Activated T-cell treated with anti-CD3 and anti-CD28 coated beads, Interleukin-2, amount 50 U/mL, for 1 hour (primary cell): ENCODE measurements around the gene SPINK13.
"Not testable (repeated sequence)": the region's sequence is repeated elsewhere in the genome, so short reads cannot be mapped to it uniquely, and the experiment has no call there.

ENCODE experiments used
- DNase-seq: peaks from one replicate; pipeline ENCODE4 v3.0.0-alpha.2; 2020

The SPINK13 gene, protein sequence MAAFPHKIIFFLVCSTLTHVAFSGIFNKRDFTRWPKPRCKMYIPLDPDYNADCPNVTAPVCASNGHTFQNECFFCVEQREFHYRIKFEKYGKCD

DNA sequence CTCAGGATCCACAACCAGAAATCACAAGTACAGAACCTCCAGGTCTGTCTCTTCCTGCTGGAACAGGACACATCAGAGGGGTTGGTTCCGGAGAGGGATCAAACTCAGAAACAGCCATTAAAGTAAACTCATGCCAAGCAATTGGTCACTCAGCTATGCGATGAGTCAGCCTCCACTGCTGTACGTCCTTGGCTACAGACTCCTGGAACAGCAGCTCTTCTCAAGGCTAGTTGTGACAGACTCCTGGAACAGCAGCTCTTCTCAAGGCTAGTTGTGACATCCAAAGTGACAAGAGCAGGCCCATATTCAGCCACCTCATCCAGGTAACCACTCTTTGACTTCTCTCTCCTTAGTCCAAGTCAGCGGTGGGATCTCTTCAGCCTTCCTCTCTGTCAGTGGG is at the start of gene SPINK13:
Gene SPINK13, plus strand, starts transcription at position 229 of the 400 bp plus-strand sequence. CDS start 1,279 bp downstream, outside the sequence.
- DNase-seq: no peak

DNA sequence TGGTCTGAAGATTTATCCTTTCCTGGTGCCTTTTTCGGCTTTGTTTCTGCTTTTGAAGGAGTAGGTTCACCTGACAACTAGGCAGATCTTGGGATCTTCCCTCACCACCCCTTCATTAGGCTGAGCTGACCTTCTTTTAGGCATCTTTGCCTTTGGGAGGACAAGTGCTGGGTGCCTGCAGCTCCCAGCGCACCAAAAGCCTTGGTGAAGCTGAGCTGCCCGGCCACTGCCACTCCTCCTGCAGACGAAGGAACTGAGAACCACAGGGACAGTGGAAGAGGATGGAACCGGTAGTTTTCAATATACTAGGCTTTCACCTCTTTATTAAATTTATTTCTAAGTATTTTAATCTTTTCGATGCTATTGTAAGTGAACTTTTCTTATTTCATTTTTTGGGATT is 47.1 kb upstream of the SPINK13 start:
- DNase-seq: no peak

GRCh38 chr5:148224117-148224742 is 44.4 kb upstream of the SPINK13 start:
- no peak for DNase-seq

GRCh38 chr5:148228392-148228984 is 40.1 kb upstream of the SPINK13 start:
- no peak for DNase-seq

DNA sequence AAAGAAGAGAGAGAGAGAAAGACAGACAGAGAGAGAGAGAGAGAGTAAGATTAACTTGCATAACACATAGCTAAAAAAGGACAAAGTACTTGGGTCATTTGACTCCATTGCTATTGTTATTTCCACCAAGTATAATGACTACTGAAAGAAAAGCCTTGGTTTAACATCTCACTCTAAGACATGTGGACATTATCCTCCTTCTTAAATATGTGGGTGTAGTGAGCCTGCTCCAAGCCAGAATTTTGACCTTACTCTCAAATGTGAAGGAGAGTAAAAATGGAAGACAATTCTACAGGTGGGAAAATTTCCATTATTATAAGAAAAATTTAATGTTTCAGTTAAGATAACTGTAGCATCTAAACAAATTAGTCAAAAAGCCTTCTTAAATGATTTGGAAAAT is 38.8 kb upstream of the SPINK13 start:
- no peak for DNase-seq

- no peak for DNase-seq
Observed at GRCh38 chr5:148230240-148230639, 38.4 kb upstream of the SPINK13 start.

- no peak for DNase-seq
Observed at GRCh38 chr5:148237785-148238417, 30.7 kb upstream of the SPINK13 start.

DNA sequence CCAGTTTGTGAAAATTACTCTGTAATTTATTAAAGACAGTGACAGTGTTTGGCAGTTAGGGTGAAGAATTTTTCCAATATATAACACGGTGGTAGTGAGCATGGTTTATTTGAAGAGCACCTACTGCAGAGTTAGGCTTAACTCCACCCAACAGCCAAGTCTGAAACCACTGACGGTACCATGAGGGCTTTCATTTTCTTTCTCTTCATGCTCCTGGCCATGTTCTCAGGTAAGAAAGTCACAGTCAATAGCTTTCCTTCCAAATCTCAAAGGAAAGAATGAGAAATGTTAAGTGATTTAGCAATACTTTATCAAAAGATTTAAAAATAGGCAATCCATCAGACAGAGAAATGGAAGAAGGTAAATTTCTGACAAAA is 30.2 kb upstream of the SPINK13 start, which contains the start of gene MARCOL:
Gene MARCOL, plus strand, starts transcription at position 108 of the 377 bp plus-strand sequence. Its CDS starts 73 bp downstream, at position 181.
- DNase-seq: no peak

GRCh38 chr5:148248894-148249293 is 19.7 kb upstream of the SPINK13 start:
- DNase-seq: no peak

DNA sequence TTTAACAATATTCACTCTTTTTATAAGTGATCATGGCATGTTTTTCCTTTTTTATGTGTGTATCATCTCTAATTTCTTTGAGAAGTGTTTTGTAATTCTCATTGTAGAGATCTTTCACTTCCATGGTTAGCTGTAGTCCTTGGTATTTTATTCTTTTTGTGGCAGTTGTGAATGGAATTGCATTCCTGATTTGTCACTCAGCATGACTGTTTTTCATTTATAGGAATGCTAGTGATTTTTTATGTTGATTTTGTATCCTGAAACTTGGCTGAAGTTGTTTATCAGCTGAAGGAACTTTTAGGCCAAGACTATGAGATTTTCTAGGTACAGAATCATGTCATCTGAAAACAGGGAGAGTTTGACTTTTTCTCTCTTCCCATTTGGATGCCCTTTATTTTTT is 13.1 kb upstream of the SPINK13 start:
- DNase-seq: no peak

GRCh38 chr5:148259288-148259687 is 9.3 kb upstream of the SPINK13 start:
- no peak for DNase-seq

DNA sequence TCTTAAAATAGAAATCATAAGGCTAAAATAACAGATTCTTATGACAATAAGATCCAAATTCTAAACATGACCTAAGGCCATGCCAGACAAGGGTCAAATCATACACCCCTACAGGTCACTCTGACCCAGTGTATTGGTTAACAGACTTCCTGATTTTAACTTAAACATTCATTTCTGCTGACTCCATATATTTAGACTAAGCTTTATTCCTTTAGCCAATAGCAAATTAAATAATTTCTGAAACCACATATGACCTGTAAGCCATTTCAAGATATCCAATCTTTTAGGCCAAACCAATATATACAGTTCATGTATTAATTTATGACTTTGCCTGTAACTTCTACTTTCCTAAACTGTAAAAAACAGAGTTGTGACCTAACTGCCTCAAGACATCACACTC is 7.4 kb upstream of the SPINK13 start:
- DNase-seq: no peak

GRCh38 chr5:148267962-148268361 is 632 bp upstream of the SPINK13 start:
- no peak for DNase-seq

GRCh38 chr5:148275129-148275528 is 6.5 kb downstream of the SPINK13 start:
- not testable (repeated sequence) for DNase-seq

DNA sequence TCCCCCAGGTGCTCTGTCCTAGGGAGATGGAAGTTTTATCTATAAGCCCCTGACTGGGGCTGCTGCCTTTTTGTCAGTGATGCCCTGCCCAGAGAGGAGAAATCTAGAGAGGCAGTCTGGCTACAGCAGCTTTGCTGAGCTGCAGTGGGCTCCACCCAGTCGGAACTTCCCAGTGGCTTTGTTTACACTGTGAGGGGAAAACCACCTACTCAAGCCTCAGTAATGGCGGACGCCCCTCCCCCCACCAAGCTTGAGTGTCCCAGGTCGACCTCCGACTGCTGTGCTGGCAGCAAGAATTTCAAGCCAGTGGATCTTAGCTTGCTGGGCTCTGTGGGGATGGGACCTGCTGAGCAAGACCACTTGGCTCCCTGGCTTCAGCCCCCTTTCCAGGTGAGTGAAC is 12.3 kb downstream of the SPINK13 start:
- DNase-seq: not testable (repeated sequence)

DNA sequence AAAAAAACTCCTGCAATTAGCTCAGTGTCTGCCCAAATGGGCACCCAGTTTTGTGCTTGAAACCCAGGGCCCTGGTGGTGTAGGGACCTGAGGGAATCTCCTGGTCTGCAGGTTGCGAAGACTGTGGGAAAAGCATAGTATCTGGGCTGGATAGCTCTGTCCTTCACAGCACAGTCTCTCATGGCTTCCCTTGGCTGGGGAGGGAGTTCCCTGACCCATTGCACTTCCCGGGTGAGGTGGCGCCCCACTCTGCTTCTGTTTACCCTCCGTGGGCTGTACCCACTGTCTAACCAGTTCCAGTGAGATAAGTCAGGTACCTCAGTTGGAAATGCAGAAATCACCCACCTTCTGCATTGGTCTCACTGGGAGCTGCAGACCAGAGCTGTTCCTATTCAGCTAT is 12.7 kb downstream of the SPINK13 start:
- not testable (repeated sequence) for DNase-seq

- DNase-seq: no peak
Observed at GRCh38 chr5:148290271-148291195, 21.9 kb downstream of the SPINK13 start.

DNA sequence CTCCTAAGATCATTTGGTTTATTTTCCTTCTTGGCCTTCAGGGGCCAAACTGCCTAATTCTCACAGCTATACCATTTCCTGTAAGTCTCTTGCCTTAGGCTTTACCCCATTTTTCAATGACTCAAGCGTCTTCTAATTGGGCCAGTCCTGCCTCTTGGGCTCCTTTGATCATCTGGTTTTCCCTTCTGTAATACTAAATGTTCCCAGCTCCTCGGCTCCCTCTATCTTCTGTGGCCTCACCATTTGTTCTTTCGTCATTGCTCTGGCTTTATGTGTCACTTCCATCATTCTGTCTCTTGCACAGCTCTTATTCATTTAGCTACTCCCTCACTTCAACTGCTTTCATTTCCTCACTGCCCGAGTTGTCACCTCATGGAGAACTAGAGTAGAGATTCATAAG is 29.1 kb downstream of the SPINK13 start:
- DNase-seq: no peak

DNA sequence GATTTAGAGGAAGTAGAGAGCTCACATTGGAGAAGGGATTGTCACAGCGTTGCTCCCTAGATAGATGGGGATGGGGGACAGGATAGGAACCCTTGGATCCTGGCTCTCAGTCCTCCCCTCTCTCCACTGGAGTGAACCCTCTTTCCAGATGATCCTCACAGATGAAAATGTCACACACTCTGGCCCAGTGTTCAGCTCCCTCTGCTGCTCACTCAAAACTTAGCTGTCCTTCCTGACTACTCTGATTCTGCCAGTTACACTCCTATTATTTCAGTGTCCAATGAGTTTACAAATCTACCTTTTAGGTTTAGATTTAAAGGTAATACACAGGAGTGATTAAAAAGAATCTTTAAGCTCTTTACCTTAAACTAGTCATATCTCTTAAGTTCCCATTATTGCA is 37.9 kb downstream of the SPINK13 start:
- no peak for DNase-seq

- DNase-seq: no peak
Observed at GRCh38 chr5:148309019-148309418, 40.4 kb downstream of the SPINK13 start.

DNA sequence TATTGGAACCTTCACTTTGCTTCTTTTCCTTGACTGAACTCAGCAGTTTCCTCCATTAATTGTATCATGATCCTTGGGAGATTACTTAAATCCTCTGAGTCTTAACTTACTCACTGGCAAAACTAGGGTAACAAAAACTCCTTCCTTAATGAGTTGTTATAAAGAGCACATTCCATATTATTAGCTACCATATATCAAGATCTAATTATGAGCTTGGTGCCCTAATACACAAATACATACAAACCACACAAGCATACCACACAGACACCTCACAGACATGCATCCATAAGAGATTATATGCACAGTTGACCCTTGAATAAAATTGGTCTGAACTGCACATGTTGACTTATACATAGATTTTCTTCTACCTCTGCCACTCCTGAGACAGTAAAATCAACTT is 41.2 kb downstream of the SPINK13 start:
- DNase-seq: no peak

GRCh38 chr5:148311484-148311883 is 42.9 kb downstream of the SPINK13 start:
- no peak for DNase-seq

- no peak for DNase-seq
Observed at GRCh38 chr5:148312153-148312552, 43.6 kb downstream of the SPINK13 start, which contains the start of gene SPINK7. Gene SPINK7, plus strand, starts transcription at chr5:148312423. Its CDS starts 61 bp downstream, at chr5:148312484.
